ENCODE results near the gene FBP1. TPM values are rescaled to one million over a fixed set of nuclear protein-coding genes. Genes with fewer than 3 reads are reported as not detected.
"Not testable (repeated sequence)": the region's sequence is repeated elsewhere in the genome, so short reads cannot be mapped to it uniquely, and the experiment has no call there.

FBP1 gene
- total RNA-seq, 1 experiment from 2014 or later = not detected

GRCh38 chr9:94577036-94577435, 62.3 kb downstream of the FBP1 start:
- no peak for DNase-seq (ENCODE audit: low read depth)

- no peak for DNase-seq (ENCODE audit: low read depth)
These were observed 63.2 kb downstream of the FBP1 start for GRCh38 chr9:94576131-94576530.

- DNase-seq (ENCODE audit: low read depth) = no peak
These were observed 70.2 kb downstream of the FBP1 start for GRCh38 chr9:94568972-94569712.

GRCh38 chr9:94568250-94568889, 70.9 kb downstream of the FBP1 start:
- DNase-seq (ENCODE audit: low read depth) = no peak

- DNase-seq (ENCODE audit: low read depth) = no peak
These were observed 72.0 kb downstream of the FBP1 start for GRCh38 chr9:94567271-94567670.

- DNase-seq (ENCODE audit: low read depth) = no peak
These were observed 72.8 kb downstream of the FBP1 start for GRCh38 chr9:94566550-94566949.

GRCh38 chr9:94564279-94564678, 75.0 kb downstream of the FBP1 start:
- DNase-seq (ENCODE audit: low read depth) = not testable (repeated sequence)

GRCh38 chr9:94563548-94563947, 75.8 kb downstream of the FBP1 start:
- DNase-seq (ENCODE audit: low read depth) = no peak

GRCh38 chr9:94560237-94560636, 79.1 kb downstream of the FBP1 start:
- no peak for DNase-seq (ENCODE audit: low read depth)

- no peak for DNase-seq (ENCODE audit: low read depth)
These were observed 81.9 kb downstream of the FBP1 start for GRCh38 chr9:94557376-94557775.

GRCh38 chr9:94554439-94555331, 84.6 kb downstream of the FBP1 start, which contains the start of gene PCAT7:
PCAT7 (plus strand) TSS chr9:94555083.
- no peak for DNase-seq (ENCODE audit: low read depth)

- no peak for DNase-seq (ENCODE audit: low read depth)
These were observed 85.3 kb downstream of the FBP1 start for GRCh38 chr9:94554078-94554438.

Other genes with a start within 250 kb of the FBP1 start
- not detected in 2 replicates for gene PCAT7, start 84.4 kb downstream of the FBP1 start, total RNA-seq (2014; rRNA removed)
- gene FBP2, start 45.7 kb downstream of the FBP1 start, total RNA-seq (2014; rRNA removed) = not detected in 2 replicates
- gene AOPEP, start 87.2 kb upstream of the FBP1 start, total RNA-seq (2014; rRNA removed) = 80.1 and 114 TPM in 2 replicates